ENCODE data around the gene SMCHD1.
"Not testable (repeated sequence)": the region's sequence is repeated elsewhere in the genome, so short reads cannot be mapped to it uniquely, and the experiment has no call there.

Gene SMCHD1

GRCh38 chr18:2846636-2847316, 191.2 kb downstream of the SMCHD1 start, which contains the start of gene EMILIN2:
EMILIN2 (plus strand) TSS chr18:2847006; CDS start chr18:2847189, 183 bp downstream.
- Histone ChIP-seq H3K27ac (ENCODE audit: insufficient read depth in 1 of 2, low read depth in 1 of 2, low read length in 2 of 2, poor library complexity in 1 of 2, severe bottlenecking in 2 of 2) (peak within 1 kb of the TSS in 1 of 2 experiments; percentile 34), H3K4me1 (ENCODE audit: control extremely low read depth in 1 of 4, control insufficient read depth in 4 of 4, insufficient read depth in 4 of 4, low read length in 3 of 4) (peaks cover 2 to 42% (median 27%) of the 10 kb centered on the region in 4 experiments), H3K36me3 (ENCODE audit: control insufficient read depth in 4 of 4, insufficient read depth in 4 of 4, low read length in 3 of 4) (no peaks in the 10 kb centered on the region), H3K4me3 (ENCODE audit: control insufficient read depth in 1 of 7, extremely low read depth in 1 of 7, insufficient read depth in 4 of 7, low read depth in 2 of 7, low read length in 6 of 7) (peak within 1 kb of the TSS; percentile 65 to 81 (median 73)), H3K9me3 (ENCODE audit: control extremely low read depth in 1 of 5, control insufficient read depth in 4 of 5, insufficient read depth in 2 of 5, low read depth in 1 of 5, low read length in 4 of 5) (no peaks in the 10 kb centered on the region), H3K27me3 (replicated peaks in 2 of 5; ENCODE audit: control insufficient read depth in 4 of 5, insufficient read depth in 5 of 5, low read length in 4 of 5) (peaks cover 0 to 18% (median 5%) of the 10 kb centered on the region in 5 experiments)
- ChIA-PET CTCF (interaction anchor here (1.1 to 1.8 kb wide), 4 partner anchors 15 to 151 kb away, joined by 3 to 5 read pairs (median 4); no protein-coding TSS in a partner anchor), POLR2A (interaction anchor here (0.7 to 0.8 kb wide), 2 partner anchors 60 to 832 kb away, joined by 3 read pairs; no protein-coding TSS in a partner anchor)
- DNase-seq = peak; percentile 86 to 95 (median 94)
- WGBS (ENCODE audit: insufficient coverage) = under 1% methylated on average over 73 of the region's 80 CpGs

GRCh38 chr18:2847317-2848246, 192.1 kb downstream of the SMCHD1 start:
- peaks cover 0 to 2% (median 0%) of the 10 kb centered on the region in 4 experiments for H3K36me3 ChIP-seq (ENCODE audit: control insufficient read depth in 4 of 4, insufficient read depth in 4 of 4, low read length in 3 of 4)
- H3K4me3 ChIP-seq (ENCODE audit: control insufficient read depth in 1 of 7, extremely low read depth in 1 of 7, insufficient read depth in 4 of 7, low read depth in 2 of 7, low read length in 6 of 7) = peak overlapping the region; percentile 65 to 81 (median 73)
- peak; percentile 13 to 60 (median 48) for DNase-seq
- ChIA-PET CTCF (interaction anchor here (1.1 to 1.8 kb wide), 6 partner anchors 36 to 150 kb away, joined by 3 to 5 read pairs (median 3); no protein-coding TSS in a partner anchor), POLR2A (interaction anchor here (0.6 to 0.7 kb wide), 3 partner anchors 252 to 831 kb away, joined by 3 read pairs; no protein-coding TSS in a partner anchor)
- H3K9me3 ChIP-seq (ENCODE audit: control extremely low read depth in 1 of 5, control insufficient read depth in 4 of 5, insufficient read depth in 2 of 5, low read depth in 1 of 5, low read length in 4 of 5) = no peaks in the 10 kb centered on the region
- 0% methylated on average over 51 of the region's 80 CpGs for WGBS (ENCODE audit: insufficient coverage)
- no peak overlapping the region for H3K27ac ChIP-seq (ENCODE audit: insufficient read depth in 1 of 2, low read depth in 1 of 2, low read length in 2 of 2, poor library complexity in 1 of 2, severe bottlenecking in 2 of 2)
- H3K4me1 ChIP-seq (ENCODE audit: control extremely low read depth in 1 of 4, control insufficient read depth in 4 of 4, insufficient read depth in 4 of 4, low read length in 3 of 4) = peaks cover 2 to 42% (median 27%) of the 10 kb centered on the region in 4 experiments
- H3K27me3 ChIP-seq (replicated peaks in 2 of 5; ENCODE audit: control insufficient read depth in 4 of 5, insufficient read depth in 5 of 5, low read length in 4 of 5) = peaks cover 0 to 18% (median 5%) of the 10 kb centered on the region in 5 experiments

DNA sequence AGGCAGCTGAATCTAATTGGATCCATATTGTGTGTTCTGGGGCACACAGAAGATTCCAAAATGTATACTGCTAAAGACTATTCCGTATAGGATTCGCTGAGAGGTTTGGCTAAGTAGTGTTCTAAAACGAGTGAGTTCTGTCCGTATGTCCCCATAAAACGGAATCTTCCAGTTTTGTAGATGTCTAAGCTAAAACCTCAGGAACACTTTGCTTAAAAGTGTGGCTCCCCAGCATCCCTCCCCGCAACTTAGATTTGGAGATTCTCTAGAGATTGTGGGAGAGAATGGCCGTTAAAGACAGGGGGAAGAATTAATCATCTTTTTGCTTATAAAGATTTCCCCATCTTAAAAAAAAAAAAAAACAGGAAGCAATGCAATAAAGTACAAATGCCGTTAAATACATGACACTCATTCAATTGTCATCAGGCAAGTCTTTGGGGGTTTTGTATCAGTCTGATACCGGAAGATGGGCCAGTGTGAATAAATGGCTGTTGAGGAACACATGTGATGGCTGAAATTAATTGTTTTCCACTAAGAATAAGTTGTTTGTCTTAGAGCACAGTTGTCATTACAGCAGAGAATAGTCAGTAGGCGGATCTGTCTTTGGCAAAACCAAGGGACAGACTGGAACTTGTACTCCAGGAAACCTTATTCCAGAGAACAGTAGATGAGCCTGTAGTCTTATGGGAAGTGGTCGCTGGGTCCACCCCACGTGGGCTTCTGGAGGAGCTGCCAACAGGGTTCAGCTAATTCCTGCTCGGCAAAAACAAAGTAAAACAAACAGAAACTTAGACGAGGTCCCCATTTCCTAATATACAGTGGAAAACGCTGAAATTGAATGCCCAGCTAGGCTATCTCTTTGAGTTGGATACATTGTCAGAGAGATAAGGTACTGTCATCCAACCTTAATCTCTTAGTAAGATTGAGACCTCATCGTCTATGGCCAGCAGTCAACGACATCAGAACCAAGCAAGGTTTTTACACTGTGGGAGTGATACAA, 193.0 kb downstream of the SMCHD1 start:
- 37% methylated on average over 10 of the region's 17 CpGs for WGBS (ENCODE audit: insufficient coverage)
- H3K27me3 ChIP-seq (replicated peaks in 2 of 5; ENCODE audit: control insufficient read depth in 4 of 5, insufficient read depth in 5 of 5, low read length in 4 of 5) = peaks cover 0 to 18% (median 5%) of the 10 kb centered on the region in 5 experiments
- H3K27ac ChIP-seq (ENCODE audit: insufficient read depth in 1 of 2, low read depth in 1 of 2, low read length in 2 of 2, poor library complexity in 1 of 2, severe bottlenecking in 2 of 2) = no peak overlapping the region
- H3K9me3 ChIP-seq (ENCODE audit: control extremely low read depth in 1 of 5, control insufficient read depth in 4 of 5, insufficient read depth in 2 of 5, low read depth in 1 of 5, low read length in 4 of 5) = no peaks in the 10 kb centered on the region
- peaks cover 0 to 2% (median 0%) of the 10 kb centered on the region in 4 experiments for H3K36me3 ChIP-seq (ENCODE audit: control insufficient read depth in 4 of 4, insufficient read depth in 4 of 4, low read length in 3 of 4)
- peak; percentile 14 to 84 (median 74) for DNase-seq
- peak overlapping the region in 6 of 7 experiments; percentile 65 to 81 (median 74) for H3K4me3 ChIP-seq (ENCODE audit: control insufficient read depth in 1 of 7, extremely low read depth in 1 of 7, insufficient read depth in 4 of 7, low read depth in 2 of 7, low read length in 6 of 7)
- POLR2A ChIA-PET = interaction anchor here (0.7 kb wide), 1 partner anchor 252 kb away, joined by 3 read pairs; no protein-coding TSS in a partner anchor
- H3K4me1 ChIP-seq (ENCODE audit: control extremely low read depth in 1 of 4, control insufficient read depth in 4 of 4, insufficient read depth in 4 of 4, low read length in 3 of 4) = peaks cover 2 to 43% (median 28%) of the 10 kb centered on the region in 4 experiments
- CTCF ChIA-PET = interaction anchor here (0.7 to 1.8 kb wide), 6 partner anchors 35 to 149 kb away, joined by 3 to 5 read pairs (median 3); no protein-coding TSS in a partner anchor

GRCh38 chr18:2850816-2851215, 195.3 kb downstream of the SMCHD1 start:
- peaks cover 0 to 2% (median 0%) of the 10 kb centered on the region in 4 experiments for H3K36me3 ChIP-seq (ENCODE audit: control insufficient read depth in 4 of 4, insufficient read depth in 4 of 4, low read length in 3 of 4)
- H3K9me3 ChIP-seq (ENCODE audit: control extremely low read depth in 1 of 5, control insufficient read depth in 4 of 5, insufficient read depth in 2 of 5, low read depth in 1 of 5, low read length in 4 of 5) = no peaks in the 10 kb centered on the region
- peaks cover 5 to 59% (median 41%) of the 10 kb centered on the region in 4 experiments for H3K4me1 ChIP-seq (ENCODE audit: control extremely low read depth in 1 of 4, control insufficient read depth in 4 of 4, insufficient read depth in 4 of 4, low read length in 3 of 4)
- CTCF ChIA-PET = interaction anchor here (1.1 kb wide), 1 partner anchor 82 kb away, joined by 3 read pairs; no protein-coding TSS in a partner anchor
- no peak overlapping the region for H3K4me3 ChIP-seq (ENCODE audit: control insufficient read depth in 1 of 7, extremely low read depth in 1 of 7, insufficient read depth in 4 of 7, low read depth in 2 of 7, low read length in 6 of 7)
- DNase-seq = no peak
- POLR2A ChIA-PET = no interaction called here
- H3K27me3 ChIP-seq (replicated peaks in 2 of 5; ENCODE audit: control insufficient read depth in 4 of 5, insufficient read depth in 5 of 5, low read length in 4 of 5) = peaks cover 0 to 18% (median 5%) of the 10 kb centered on the region in 5 experiments
- H3K27ac ChIP-seq (ENCODE audit: insufficient read depth in 1 of 2, low read depth in 1 of 2, low read length in 2 of 2, poor library complexity in 1 of 2, severe bottlenecking in 2 of 2) = no peak overlapping the region
- no CpG with 5 or more reads among the region's 2 CpGs for WGBS (ENCODE audit: insufficient coverage)

- Histone ChIP-seq H3K27me3 (replicated peaks in 2 of 5; ENCODE audit: control insufficient read depth in 4 of 5, insufficient read depth in 5 of 5, low read length in 4 of 5) (peaks cover 0 to 18% (median 5%) of the 10 kb centered on the region in 5 experiments), H3K36me3 (ENCODE audit: control insufficient read depth in 4 of 4, insufficient read depth in 4 of 4, low read length in 3 of 4) (peaks cover 0 to 2% (median 0%) of the 10 kb centered on the region in 4 experiments), H3K4me1 (ENCODE audit: control extremely low read depth in 1 of 4, control insufficient read depth in 4 of 4, insufficient read depth in 4 of 4, low read length in 3 of 4) (peaks cover 9 to 59% (median 34%) of the 10 kb centered on the region in 4 experiments), H3K4me3 (ENCODE audit: control insufficient read depth in 1 of 7, extremely low read depth in 1 of 7, insufficient read depth in 4 of 7, low read depth in 2 of 7, low read length in 6 of 7) (no peak overlapping the region), H3K27ac (ENCODE audit: insufficient read depth in 1 of 2, low read depth in 1 of 2, low read length in 2 of 2, poor library complexity in 1 of 2, severe bottlenecking in 2 of 2) (no peak overlapping the region), H3K9me3 (ENCODE audit: control extremely low read depth in 1 of 5, control insufficient read depth in 4 of 5, insufficient read depth in 2 of 5, low read depth in 1 of 5, low read length in 4 of 5) (no peaks in the 10 kb centered on the region)
- WGBS (ENCODE audit: insufficient coverage) = 96% methylated on average over 4 of the region's 8 CpGs
- ChIA-PET CTCF (no interaction called here), POLR2A (no interaction called here)
- no peak for DNase-seq
These were observed 196.2 kb downstream of the SMCHD1 start for GRCh38 chr18:2851771-2852170.

- POLR2A ChIA-PET; DNase-seq; CTCF ChIA-PET; H3K36me3 ChIP-seq (ENCODE audit: control insufficient read depth in 4 of 4, insufficient read depth in 4 of 4, low read length in 3 of 4); H3K27ac ChIP-seq (ENCODE audit: insufficient read depth in 1 of 2, low read depth in 1 of 2, low read length in 2 of 2, poor library complexity in 1 of 2, severe bottlenecking in 2 of 2); H3K4me3 ChIP-seq (ENCODE audit: control insufficient read depth in 1 of 7, extremely low read depth in 1 of 7, insufficient read depth in 4 of 7, low read depth in 2 of 7, low read length in 6 of 7); H3K9me3 ChIP-seq (ENCODE audit: control extremely low read depth in 1 of 5, control insufficient read depth in 4 of 5, insufficient read depth in 2 of 5, low read depth in 1 of 5, low read length in 4 of 5): not testable (repeated sequence)
- peaks cover 12 to 59% (median 33%) of the 10 kb centered on the region in 4 experiments for H3K4me1 ChIP-seq (ENCODE audit: control extremely low read depth in 1 of 4, control insufficient read depth in 4 of 4, insufficient read depth in 4 of 4, low read length in 3 of 4)
- WGBS (ENCODE audit: insufficient coverage) = 99% methylated on average over 9 of the region's 12 CpGs
- peaks cover 0 to 18% (median 5%) of the 10 kb centered on the region in 5 experiments for H3K27me3 ChIP-seq (replicated peaks in 2 of 5; ENCODE audit: control insufficient read depth in 4 of 5, insufficient read depth in 5 of 5, low read length in 4 of 5)
These were observed 196.9 kb downstream of the SMCHD1 start for GRCh38 chr18:2852460-2852859.
